HG03469 (cell line): ENCODE results near the gene C2orf78.
"Not testable (repeated sequence)": the region's sequence is repeated elsewhere in the genome, so short reads cannot be mapped to it uniquely, and the experiment has no call there.

ENCODE experiments used
- ATAC-seq: cut with Tn5 transposase; IDR thresholded peaks from one replicate; pipeline ENCODE4 v1.9.1; 2021; ENCODE audit warnings: mild to moderate bottlenecking, moderate library complexity, moderate number of reproducible peaks; ENCODE audit not compliant: unreplicated experiment

The C2orf78 gene

GRCh38 chr2:73779467-73780236, 4.3 kb upstream of the C2orf78 start, which contains the start of gene DUSP11:
Gene DUSP11, minus strand, starts transcription at chr2:73780103. Its CDS starts 129 bp downstream, at chr2:73779974.
- peak; percentile 99 for ATAC-seq

- no peak for ATAC-seq
Observed at GRCh38 chr2:73780237-73780582, 3.8 kb upstream of the C2orf78 start.

GRCh38 chr2:73783402-73783801, 581 bp upstream of the C2orf78 start:
- not testable (repeated sequence) for ATAC-seq

- ATAC-seq, result no peak
Observed at GRCh38 chr2:73811878-73812277, 27.9 kb downstream of the C2orf78 start.

- ATAC-seq, result no peak
Observed at GRCh38 chr2:73812635-73813034, 28.7 kb downstream of the C2orf78 start.

- ATAC-seq, result no peak
Observed at GRCh38 chr2:73818296-73818695, 34.3 kb downstream of the C2orf78 start.

- no peak for ATAC-seq
Observed at GRCh38 chr2:73821227-73821626, 37.2 kb downstream of the C2orf78 start.

- ATAC-seq, result no peak
Observed at GRCh38 chr2:73821669-73822068, 37.7 kb downstream of the C2orf78 start.

GRCh38 chr2:73822276-73822675, 38.3 kb downstream of the C2orf78 start:
- ATAC-seq, result no peak

- ATAC-seq, result no peak
Observed at GRCh38 chr2:73822991-73823390, 39.0 kb downstream of the C2orf78 start.

GRCh38 chr2:73823416-73823815, 39.4 kb downstream of the C2orf78 start:
- ATAC-seq, result no peak

GRCh38 chr2:73823916-73824523, 40.0 kb downstream of the C2orf78 start:
- ATAC-seq, result no peak

- ATAC-seq, result no peak
Observed at GRCh38 chr2:73825408-73825807, 41.4 kb downstream of the C2orf78 start.

GRCh38 chr2:73827018-73827417, 43.0 kb downstream of the C2orf78 start:
- no peak for ATAC-seq

GRCh38 chr2:73827660-73828388, 43.8 kb downstream of the C2orf78 start:
- ATAC-seq, result no peak

GRCh38 chr2:73828389-73828817, 44.4 kb downstream of the C2orf78 start:
- no peak for ATAC-seq

GRCh38 chr2:73828818-73829570, 45.0 kb downstream of the C2orf78 start, which contains the start of gene STAMBP:
Gene STAMBP, plus strand, starts transcription at chr2:73828961. Its CDS starts 1,896 bp downstream, at chr2:73830857.
- ATAC-seq, result peak; percentile 63

GRCh38 chr2:73830871-73831401, 47.0 kb downstream of the C2orf78 start:
- no peak for ATAC-seq

GRCh38 chr2:73832930-73833329, 48.9 kb downstream of the C2orf78 start:
- ATAC-seq, result no peak

GRCh38 chr2:73836141-73836943, 52.4 kb downstream of the C2orf78 start:
- ATAC-seq, result no peak
